Measurements from ENCODE around the gene ELF4.

- TF ChIP-seq POLR2A (IDR thresholded peaks at IDR 0.05; ENCODE audit: low read depth, low read length) (no peak), TAF1 (IDR thresholded peaks at IDR 0.05; ENCODE audit: borderline replicate concordance, low read depth, low read length) (no peak)
Measured at GRCh38 chrX:130055103-130055502, 55.2 kb downstream of the ELF4 start.

Measured in GM12892 (cell line).